Retinal pigment epithelial cell (primary cell): ENCODE data around the gene KRTAP13-3.

Experiments used
- DNase-seq: peaks from one replicate; pipeline ENCODE4 v3.0.0-alpha.2; 2010; ENCODE audit warnings: low read depth
- H3K4me3 ChIP-seq: 2 replicates; pipeline ENCODE4 v1.5.1; 2011; ENCODE audit warnings: mild to moderate bottlenecking, low read length, control low read depth, moderate library complexity
- CTCF ChIP-seq: conservative IDR thresholded peaks from 2 replicates; pipeline ENCODE4 v1.5.1; 2011; ENCODE audit warnings: low read depth, low read length, control low read depth, inconsistent platforms

Gene KRTAP13-3

GRCh38 chr21:30425826-30426225 lies at the start of gene KRTAP13-3:
Gene KRTAP13-3, minus strand, starts transcription at chr21:30425926. Its CDS starts 14 bp downstream, at chr21:30425912.
- TF ChIP-seq CTCF, result no peak
- H3K4me3 ChIP-seq, result no peak within 1 kb of the TSS
- DNase-seq, result no peak

- no peak for DNase-seq
- no peak overlapping the region for H3K4me3 ChIP-seq
- TF ChIP-seq CTCF, result no peak
These were observed 43.4 kb upstream of the KRTAP13-3 start for GRCh38 chr21:30468900-30469714.

- H3K4me3 ChIP-seq, result no peak overlapping the region
- TF ChIP-seq CTCF, result peak; percentile 38
- no peak for DNase-seq
These were observed 38.0 kb upstream of the KRTAP13-3 start for GRCh38 chr21:30463713-30464112.

- no peak for DNase-seq
- no peak overlapping the region for H3K4me3 ChIP-seq
- TF ChIP-seq CTCF, result no peak
These were observed 22.8 kb upstream of the KRTAP13-3 start for GRCh38 chr21:30448514-30448913.

- no peak for TF ChIP-seq CTCF
- H3K4me3 ChIP-seq, result no peak overlapping the region
- no peak for DNase-seq
These were observed 21.3 kb upstream of the KRTAP13-3 start for GRCh38 chr21:30447056-30447455.

- no peak for TF ChIP-seq CTCF
- no peak overlapping the region for H3K4me3 ChIP-seq
- DNase-seq, result no peak
These were observed 18.5 kb upstream of the KRTAP13-3 start for GRCh38 chr21:30444204-30444603.

GRCh38 chr21:30443226-30443625 lies 17.5 kb upstream of the KRTAP13-3 start:
- H3K4me3 ChIP-seq, result no peak overlapping the region
- no peak for TF ChIP-seq CTCF

More at GRCh38 chr21:30443226-30443625, 17.5 kb upstream of the KRTAP13-3 start:
- DNase-seq, result no peak
